Esophagus squamous epithelium (tissue), 4 donors: ENCODE data around the gene PITPNM2.

Experiments
- CTCF ChIP-seq, 6 experiments: fragments of 450-650 bp in 4 of 6; fragments of 200-600 bp in 2 of 6; sonication (generic) in 2 of 6; IDR thresholded peaks; one replicate each; pipeline ENCODE4 v1.5.1; 2016 to 2019; ENCODE audit warnings: antibody characterized with exemption in 6 of 6, mild to moderate bottlenecking in 4 of 6, moderate library complexity in 4 of 6
- POLR2A ChIP-seq, 4 donors: fragments of 450-650 bp; IDR thresholded peaks; one replicate each; pipeline ENCODE4 v1.6.1; 2017; ENCODE audit warnings: antibody characterized with exemption in 4 of 4, mild to moderate bottlenecking in 4 of 4, moderate library complexity in 3 of 4

GRCh38 chr12:123104809-123105208 lies 46.1 kb downstream of the PITPNM2 start:
- no peak for TF ChIP-seq CTCF (IDR thresholded peaks at IDR 0.05)
- TF ChIP-seq POLR2A (IDR thresholded peaks at IDR 0.05), result no peak
